HL-60 (cell line): ENCODE measurements around the gene KCNC1.

Experiments used
- CTCF ChIP-seq: IDR thresholded peaks from one replicate; pipeline ENCODE4 v1.5.1; 2011; ENCODE audit warnings: low read length, control low read depth, inconsistent platforms; ENCODE audit not compliant: insufficient read depth
- GABPA ChIP-seq: IDR thresholded peaks from 2 replicates; pipeline ENCODE4 v1.6.1; 2012; ENCODE audit warnings: low read depth
- POLR2AphosphoS5 ChIP-seq: IDR thresholded peaks from 2 replicates; pipeline ENCODE4 v1.6.1; 2012; ENCODE audit warnings: low read depth
- REST ChIP-seq: IDR thresholded peaks from 2 replicates; pipeline ENCODE4 v1.6.1; 2012; ENCODE audit warnings: low read depth; ENCODE audit not compliant: insufficient replicate concordance
- SPI1 ChIP-seq: IDR thresholded peaks from 2 replicates; pipeline ENCODE4 v1.6.1; 2012; ENCODE audit warnings: low read depth, mild to moderate bottlenecking, borderline replicate concordance

DNA sequence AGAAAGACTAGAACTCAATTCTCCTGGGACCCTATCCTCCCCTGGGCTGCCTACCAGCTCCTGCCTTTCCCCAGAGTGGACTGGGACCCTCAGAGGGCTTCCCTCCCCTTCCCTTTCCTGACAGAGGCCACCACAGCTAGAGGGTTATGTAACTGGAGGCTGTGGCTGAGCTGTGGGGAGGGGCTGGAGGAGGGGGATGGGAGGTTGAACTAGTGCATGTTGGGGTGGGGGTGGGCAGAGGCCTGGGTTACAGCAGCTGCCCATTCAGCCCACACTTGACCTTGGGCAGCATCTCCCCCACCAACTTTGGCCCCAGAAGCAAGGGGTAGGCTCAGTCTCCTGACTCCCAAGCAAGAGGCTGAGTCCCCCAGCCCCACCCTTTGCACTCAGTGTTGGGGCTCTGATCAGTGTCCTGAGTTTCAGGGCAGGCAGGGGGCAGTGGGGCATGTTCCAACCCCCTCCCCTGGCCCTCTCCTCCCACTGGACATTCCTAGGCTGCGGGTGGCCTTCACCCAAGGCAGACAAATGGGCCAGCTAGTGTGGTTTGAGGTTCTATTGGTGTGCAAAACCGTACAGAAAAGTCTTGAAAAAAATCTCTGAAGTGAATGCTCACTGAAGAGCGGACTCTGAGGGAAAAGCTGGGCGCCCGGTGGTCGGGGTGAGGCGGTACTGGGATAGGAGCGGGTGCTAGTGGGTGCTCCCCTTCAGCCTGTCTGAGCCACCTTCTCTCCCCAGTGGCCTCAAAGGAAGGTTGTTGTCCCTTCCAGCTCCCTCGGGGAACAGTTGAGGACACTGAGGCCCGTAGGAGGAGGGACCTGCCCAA, 3.8 kb downstream of the KCNC1 start:
- TF ChIP-seq REST = no peak
- TF ChIP-seq CTCF = no peak
- TF ChIP-seq SPI1 = no peak
- no peak for TF ChIP-seq POLR2AphosphoS5
- no peak for TF ChIP-seq GABPA
